ENCODE data around the gene INMT. TPM values are rescaled to one million over a fixed set of nuclear protein-coding genes. Genes with fewer than 3 reads are reported as not detected.

INMT gene
- total RNA-seq, 1 donor from 2014 or later, result under 0.01 TPM

- DNase-seq (ENCODE audit: low read depth in 2 of 2), result no peak
These were observed 24.6 kb upstream of the INMT start for GRCh38 chr7:30727061-30727945.

GRCh38 chr7:30728591-30729100 lies 23.3 kb upstream of the INMT start:
- no peak for DNase-seq (ENCODE audit: low read depth in 2 of 2)

DNA sequence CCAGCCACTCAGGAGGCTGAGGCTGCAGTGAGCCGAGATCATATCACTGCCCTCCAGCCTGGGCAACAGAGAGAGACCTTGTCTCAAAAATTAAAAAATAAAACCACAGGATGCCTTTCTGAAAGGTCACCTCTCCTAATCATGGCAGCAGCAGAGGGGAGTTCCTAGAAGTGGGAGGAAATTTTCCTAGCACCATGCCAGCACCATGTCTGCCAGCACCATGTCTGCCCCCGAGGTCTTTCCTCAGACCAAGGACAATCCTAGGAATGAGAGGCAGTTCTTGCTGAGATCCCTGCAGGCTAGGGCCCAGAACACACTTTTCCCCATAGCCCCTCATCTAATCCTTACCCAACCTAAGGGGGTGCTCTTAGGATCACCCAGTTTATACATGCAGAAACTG lies 22.3 kb upstream of the INMT start:
- DNase-seq (ENCODE audit: low read depth in 2 of 2), result no peak

GRCh38 chr7:30730097-30730496 lies 21.8 kb upstream of the INMT start:
- no peak for DNase-seq (ENCODE audit: low read depth in 2 of 2)

DNA sequence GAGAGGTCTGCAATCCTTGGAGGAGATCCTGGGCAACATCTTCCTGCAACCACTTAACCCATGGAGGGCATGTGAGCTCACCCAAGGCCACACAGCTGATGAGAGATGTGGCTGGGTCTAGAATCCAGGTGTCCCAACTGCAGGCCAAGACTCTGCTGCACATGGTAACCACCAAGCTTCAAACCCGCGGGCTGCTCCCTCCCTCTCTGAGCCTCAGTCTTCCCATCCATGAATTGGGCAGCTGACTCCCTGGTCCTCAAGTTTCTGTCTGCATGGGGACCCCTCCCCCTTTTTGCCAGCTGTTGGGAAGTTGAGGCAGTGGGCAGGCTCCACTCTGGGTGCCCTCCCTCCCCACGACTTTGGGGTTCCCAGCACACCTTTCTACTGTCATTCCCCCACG lies 20.9 kb upstream of the INMT start:
- no peak for DNase-seq (ENCODE audit: low read depth in 2 of 2)

GRCh38 chr7:30731581-30731980 lies 20.4 kb upstream of the INMT start:
- DNase-seq (ENCODE audit: low read depth in 2 of 2), result no peak

- DNase-seq (ENCODE audit: low read depth in 2 of 2), result no peak
These were observed 19.3 kb upstream of the INMT start for GRCh38 chr7:30732606-30733005.

GRCh38 chr7:30733216-30733615 lies 18.7 kb upstream of the INMT start:
- no peak for DNase-seq (ENCODE audit: low read depth in 2 of 2)

DNA sequence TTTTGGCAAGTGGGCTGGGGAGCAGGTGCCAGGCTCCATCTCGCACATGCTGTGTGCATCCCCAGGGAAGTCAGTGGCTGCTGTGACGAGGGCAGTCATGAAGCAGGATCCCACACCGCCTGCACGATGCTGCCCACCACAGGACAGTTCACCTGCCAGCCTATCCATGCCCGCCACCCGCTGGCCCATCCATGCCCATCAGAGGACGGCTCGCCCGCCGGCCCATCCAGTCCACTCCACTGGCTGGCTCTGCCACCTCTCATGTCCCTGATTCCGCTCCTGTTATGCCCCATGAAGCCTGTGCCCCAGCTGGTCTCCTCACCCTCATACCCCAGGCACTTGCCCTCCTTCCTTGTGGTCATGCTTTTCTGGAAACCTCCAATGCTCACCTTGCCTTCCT lies 18.2 kb upstream of the INMT start:
- no peak for DNase-seq (ENCODE audit: low read depth in 2 of 2)

GRCh38 chr7:30734497-30734896 lies 17.4 kb upstream of the INMT start:
- DNase-seq (ENCODE audit: low read depth in 2 of 2), result no peak

- DNase-seq (ENCODE audit: low read depth in 2 of 2), result no peak
These were observed 16.3 kb upstream of the INMT start for GRCh38 chr7:30735631-30736030.

GRCh38 chr7:30736291-30736690 lies 15.6 kb upstream of the INMT start:
- no peak for DNase-seq (ENCODE audit: low read depth in 2 of 2)

GRCh38 chr7:30738026-30738915 lies 13.7 kb upstream of the INMT start:
- no peak for DNase-seq (ENCODE audit: low read depth in 2 of 2)

GRCh38 chr7:30739691-30740090 lies 12.2 kb upstream of the INMT start:
- DNase-seq (ENCODE audit: low read depth in 2 of 2), result no peak

- peak; percentile 62 to 69 for DNase-seq (ENCODE audit: low read depth in 2 of 2)
These were observed 11.3 kb upstream of the INMT start for GRCh38 chr7:30740417-30741181.

GRCh38 chr7:30741289-30741688 lies 10.6 kb upstream of the INMT start:
- DNase-seq (ENCODE audit: low read depth in 2 of 2), result no peak

DNA sequence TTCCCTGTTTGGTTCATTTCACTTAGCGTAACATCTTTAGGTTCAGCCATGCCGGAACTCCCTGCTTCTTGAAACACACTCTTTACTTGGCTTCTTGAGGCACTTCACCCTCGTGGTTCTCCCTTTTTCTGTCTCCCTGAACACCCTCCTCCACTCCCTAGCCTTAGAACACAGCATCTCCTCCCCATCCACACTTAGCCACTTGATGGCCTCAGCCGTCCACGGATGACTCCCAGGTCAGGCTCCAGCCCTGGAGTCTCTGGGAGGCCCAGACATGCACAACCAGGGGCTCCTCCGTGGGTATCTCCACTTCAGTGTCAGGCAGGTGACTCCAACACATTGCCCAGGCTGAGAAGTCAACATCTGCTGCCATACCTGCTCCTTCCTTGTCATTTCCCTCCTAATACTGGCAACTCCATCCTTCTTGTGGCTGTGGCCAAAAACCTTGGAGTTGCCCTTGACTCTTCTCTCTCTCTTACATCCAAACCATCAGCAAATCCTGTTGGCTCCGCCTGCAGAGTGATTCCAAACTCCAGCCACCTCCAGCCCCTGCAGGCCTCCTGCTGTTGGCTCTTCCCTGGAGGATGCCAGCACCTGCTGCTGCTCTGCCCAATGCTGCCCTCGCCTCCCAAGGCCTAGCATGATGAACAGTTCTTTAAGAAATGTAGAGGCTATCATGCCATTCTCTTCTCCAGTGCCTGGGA lies 8.4 kb upstream of the INMT start:
- DNase-seq (ENCODE audit: low read depth in 2 of 2), result peak in 1 of 2 donors; percentile 47

- DNase-seq (ENCODE audit: low read depth in 2 of 2), result no peak
These were observed 7.9 kb upstream of the INMT start for GRCh38 chr7:30744075-30744417.

DNA sequence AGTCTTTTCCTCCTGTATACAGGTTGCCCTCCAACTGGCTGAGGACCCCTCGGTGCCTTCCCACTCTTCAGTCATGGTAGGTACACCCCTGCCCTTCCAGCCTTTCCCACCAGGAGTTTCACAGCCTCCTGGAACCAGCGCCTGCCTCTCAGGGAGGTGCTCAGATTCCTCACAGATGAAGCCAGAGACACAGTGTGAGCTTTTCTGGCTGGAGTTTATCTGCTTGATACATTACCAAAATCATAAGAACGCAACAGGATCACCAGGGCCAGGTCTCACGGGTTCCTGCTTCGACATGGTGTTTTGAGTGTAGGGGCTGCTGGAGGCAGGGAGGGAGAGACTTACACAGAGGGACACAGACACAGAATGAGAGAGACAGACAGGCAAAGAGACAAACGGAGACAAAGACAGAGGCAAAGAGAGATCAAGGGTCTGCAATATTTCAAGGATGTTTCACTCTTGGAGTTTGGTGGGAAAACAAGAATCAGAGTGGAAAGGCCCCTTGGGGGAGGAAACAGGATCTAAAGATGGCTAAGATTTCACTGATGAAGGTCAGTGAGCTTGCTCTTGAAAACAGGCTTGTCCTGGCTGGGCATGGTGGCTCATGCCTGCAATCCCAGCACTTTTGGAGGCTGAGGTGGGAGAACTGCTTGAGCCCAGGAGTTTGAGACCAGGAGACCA lies 6.5 kb upstream of the INMT start:
- DNase-seq (ENCODE audit: low read depth in 2 of 2), result no peak

GRCh38 chr7:30750010-30750409 lies 1.9 kb upstream of the INMT start:
- no peak for DNase-seq (ENCODE audit: low read depth in 2 of 2)
